HepG2 (cell line): Measurements from ENCODE around the gene CORO1C. TPM values are rescaled to one million over a fixed set of nuclear protein-coding genes. Genes with fewer than 3 reads are reported as not detected.

Experiments
- ELF3 ChIP-seq: IDR thresholded peaks from 2 replicates; pipeline ENCODE4 v1.6.1; 2016; ENCODE audit warnings: missing genetic modification reagents, missing compliant biosample characterization
- HMG20A ChIP-seq: IDR thresholded peaks from 2 replicates; pipeline ENCODE4 v1.6.1; 2016; ENCODE audit warnings: borderline replicate concordance
- HMGA1 ChIP-seq: sonication (generic); formaldehyde crosslinking; conservative IDR thresholded peaks from 2 replicates; pipeline ENCODE4 v1.4.0; 2020; ENCODE audit warnings: missing genetic modification reagents
- JUNB ChIP-seq: sonication (generic); formaldehyde crosslinking; IDR thresholded peaks from 2 replicates; pipeline ENCODE4 v1.8.0; 2022; ENCODE audit warnings: missing genetic modification reagents, mild to moderate bottlenecking, borderline replicate concordance
- KAT8 ChIP-seq: IDR thresholded peaks from 2 replicates; pipeline ENCODE4 v1.6.1; 2016; ENCODE audit warnings: missing genetic modification reagents, missing compliant biosample characterization
- NR2C2 ChIP-seq: sonication (generic); formaldehyde crosslinking; IDR thresholded peaks from 2 replicates; pipeline ENCODE4 v1.4.0; 2020; ENCODE audit warnings: missing genetic modification reagents, mild to moderate bottlenecking, moderate library complexity, borderline replicate concordance
- POLR2A ChIP-seq, 2 experiments: IDR thresholded peaks; 2 replicates each; pipeline ENCODE4 v1.6.1; 2011; ENCODE audit warnings: low read depth in 2 of 2, low read length in 2 of 2, mild to moderate bottlenecking in 1 of 2, moderate library complexity in 1 of 2; ENCODE audit not compliant: insufficient read depth in 1 of 2
- RELA ChIP-seq: sonication (generic); formaldehyde crosslinking; IDR thresholded peaks from 2 replicates; pipeline ENCODE4 v1.4.0; 2020; ENCODE audit warnings: missing genetic modification reagents
- SP1 ChIP-seq, 2 experiments: fragments of 450-650 bp in 1 of 2; sonication (generic) in 1 of 2; formaldehyde crosslinking in 1 of 2; IDR thresholded peaks; 2 replicates each; pipeline versions ENCODE4 v1.4.0 to v1.6.1; 2016 to 2020; ENCODE audit warnings: missing genetic modification reagents in 1 of 2
- TARDBP ChIP-seq: sonication (generic); formaldehyde crosslinking; IDR thresholded peaks from 2 replicates; pipeline ENCODE4 v1.8.0; 2022; ENCODE audit warnings: mild to moderate bottlenecking, missing genetic modification reagents
- ZC3H4 ChIP-seq: sonication (generic); formaldehyde crosslinking; IDR thresholded peaks from 2 replicates; pipeline ENCODE4 v1.4.0; 2020; ENCODE audit warnings: missing genetic modification reagents, borderline replicate concordance
- ZNF136 ChIP-seq: sonication (generic); formaldehyde crosslinking; IDR thresholded peaks from 2 replicates; pipeline ENCODE4 v1.8.1; 2022; ENCODE audit warnings: low read depth, mild to moderate bottlenecking, moderate library complexity, missing genetic modification reagents
- ZNF282 ChIP-seq: fragments of 450-650 bp; IDR thresholded peaks from 2 replicates; pipeline ENCODE4 v1.6.1; 2018; ENCODE audit not compliant: partially characterized antibody
- ZNF317 ChIP-seq: sonication (generic); formaldehyde crosslinking; IDR thresholded peaks from 2 replicates; pipeline ENCODE4 v1.5.0; 2020; ENCODE audit warnings: mild to moderate bottlenecking, missing genetic modification reagents
- polyA plus RNA-seq, 8 experiments: library from polyadenylated mRNA; depleted of rRNA in 3 of 8; stranded (reverse) in 7 of 8; unstranded in 1 of 8; fragments of >200 nt; fragmentation: Illumina TruSeq in 4 of 8; extraction: Trizol in 4 of 8; gene quantifications; 2 replicates each; pipeline versions ENCODE4 v1.2.1 to v1.2.3, GENCODE V29; 2011 to 2016; ENCODE audit warnings: low read depth in 4 of 8, missing spikeins in 1 of 8, mixed read lengths in 1 of 8; ENCODE audit not compliant: insufficient read depth in 1 of 8
- total RNA-seq, 5 experiments: library from RNA; depleted of rRNA; stranded (reverse); fragments of >200 nt; fragmentation: Illumina TruSeq; extraction: Trizol; gene quantifications; 2 replicates each; pipeline ENCODE4 v1.2.3, GENCODE V29; 2016; ENCODE audit warnings: low read depth in 1 of 5
- TF ChIP-seq, protein P1 (sequence below): sonication (generic); formaldehyde crosslinking; IDR thresholded peaks from one replicate; pipeline ENCODE4 v1.5.1; 2020; ENCODE audit warnings: mild to moderate bottlenecking, missing genetic modification reagents; ENCODE audit errors: not compliant biosample characterization
- TF ChIP-seq, protein P2 (sequence below): sonication (generic); formaldehyde crosslinking; IDR thresholded peaks from 2 replicates; pipeline ENCODE4 v1.4.0; 2020; ENCODE audit warnings: mild to moderate bottlenecking, missing genetic modification reagents, borderline replicate concordance
- TF ChIP-seq, protein P3 (sequence below): IDR thresholded peaks from 2 replicates; pipeline ENCODE4 v1.6.1; 2018; ENCODE audit warnings: missing genetic modification reagents

The CORO1C gene
- total and polyA plus RNA-seq, 2 of the 13 experiments (the other 11 are each of a cell fraction or from before 2014, with no cell fraction given) = 73.7 to 131 TPM

DNA sequence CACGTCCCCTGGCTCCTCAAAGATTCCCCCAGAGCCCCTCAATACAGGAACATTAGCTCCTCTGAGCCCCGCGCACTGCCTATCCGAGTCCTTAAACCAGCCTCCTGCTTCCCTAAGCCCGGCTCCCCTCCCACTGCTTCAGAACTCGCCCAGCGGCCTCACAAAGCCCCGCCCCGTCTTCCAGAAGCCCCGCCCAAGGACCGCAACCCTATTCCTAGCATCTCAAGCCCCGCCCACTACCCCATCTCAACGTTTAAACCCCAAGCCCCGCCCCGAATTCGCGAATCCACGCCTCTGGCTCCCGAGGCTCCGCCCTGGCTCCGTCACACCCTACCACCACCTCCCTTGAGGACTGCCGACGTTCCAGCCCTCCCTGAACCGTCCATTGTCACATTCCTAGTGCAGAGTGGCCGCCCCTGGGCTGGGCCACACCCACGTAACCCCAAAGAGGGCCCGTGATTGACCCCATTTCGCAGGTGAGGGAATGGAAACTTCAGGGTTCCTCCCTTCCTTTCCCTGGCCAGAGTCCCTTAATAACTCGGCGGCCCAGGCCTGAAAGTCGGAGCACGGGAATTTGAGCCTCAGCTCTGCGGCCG is 646 bp upstream of the CORO1C start (continued):
- TF ChIP-seq, protein P1, sequence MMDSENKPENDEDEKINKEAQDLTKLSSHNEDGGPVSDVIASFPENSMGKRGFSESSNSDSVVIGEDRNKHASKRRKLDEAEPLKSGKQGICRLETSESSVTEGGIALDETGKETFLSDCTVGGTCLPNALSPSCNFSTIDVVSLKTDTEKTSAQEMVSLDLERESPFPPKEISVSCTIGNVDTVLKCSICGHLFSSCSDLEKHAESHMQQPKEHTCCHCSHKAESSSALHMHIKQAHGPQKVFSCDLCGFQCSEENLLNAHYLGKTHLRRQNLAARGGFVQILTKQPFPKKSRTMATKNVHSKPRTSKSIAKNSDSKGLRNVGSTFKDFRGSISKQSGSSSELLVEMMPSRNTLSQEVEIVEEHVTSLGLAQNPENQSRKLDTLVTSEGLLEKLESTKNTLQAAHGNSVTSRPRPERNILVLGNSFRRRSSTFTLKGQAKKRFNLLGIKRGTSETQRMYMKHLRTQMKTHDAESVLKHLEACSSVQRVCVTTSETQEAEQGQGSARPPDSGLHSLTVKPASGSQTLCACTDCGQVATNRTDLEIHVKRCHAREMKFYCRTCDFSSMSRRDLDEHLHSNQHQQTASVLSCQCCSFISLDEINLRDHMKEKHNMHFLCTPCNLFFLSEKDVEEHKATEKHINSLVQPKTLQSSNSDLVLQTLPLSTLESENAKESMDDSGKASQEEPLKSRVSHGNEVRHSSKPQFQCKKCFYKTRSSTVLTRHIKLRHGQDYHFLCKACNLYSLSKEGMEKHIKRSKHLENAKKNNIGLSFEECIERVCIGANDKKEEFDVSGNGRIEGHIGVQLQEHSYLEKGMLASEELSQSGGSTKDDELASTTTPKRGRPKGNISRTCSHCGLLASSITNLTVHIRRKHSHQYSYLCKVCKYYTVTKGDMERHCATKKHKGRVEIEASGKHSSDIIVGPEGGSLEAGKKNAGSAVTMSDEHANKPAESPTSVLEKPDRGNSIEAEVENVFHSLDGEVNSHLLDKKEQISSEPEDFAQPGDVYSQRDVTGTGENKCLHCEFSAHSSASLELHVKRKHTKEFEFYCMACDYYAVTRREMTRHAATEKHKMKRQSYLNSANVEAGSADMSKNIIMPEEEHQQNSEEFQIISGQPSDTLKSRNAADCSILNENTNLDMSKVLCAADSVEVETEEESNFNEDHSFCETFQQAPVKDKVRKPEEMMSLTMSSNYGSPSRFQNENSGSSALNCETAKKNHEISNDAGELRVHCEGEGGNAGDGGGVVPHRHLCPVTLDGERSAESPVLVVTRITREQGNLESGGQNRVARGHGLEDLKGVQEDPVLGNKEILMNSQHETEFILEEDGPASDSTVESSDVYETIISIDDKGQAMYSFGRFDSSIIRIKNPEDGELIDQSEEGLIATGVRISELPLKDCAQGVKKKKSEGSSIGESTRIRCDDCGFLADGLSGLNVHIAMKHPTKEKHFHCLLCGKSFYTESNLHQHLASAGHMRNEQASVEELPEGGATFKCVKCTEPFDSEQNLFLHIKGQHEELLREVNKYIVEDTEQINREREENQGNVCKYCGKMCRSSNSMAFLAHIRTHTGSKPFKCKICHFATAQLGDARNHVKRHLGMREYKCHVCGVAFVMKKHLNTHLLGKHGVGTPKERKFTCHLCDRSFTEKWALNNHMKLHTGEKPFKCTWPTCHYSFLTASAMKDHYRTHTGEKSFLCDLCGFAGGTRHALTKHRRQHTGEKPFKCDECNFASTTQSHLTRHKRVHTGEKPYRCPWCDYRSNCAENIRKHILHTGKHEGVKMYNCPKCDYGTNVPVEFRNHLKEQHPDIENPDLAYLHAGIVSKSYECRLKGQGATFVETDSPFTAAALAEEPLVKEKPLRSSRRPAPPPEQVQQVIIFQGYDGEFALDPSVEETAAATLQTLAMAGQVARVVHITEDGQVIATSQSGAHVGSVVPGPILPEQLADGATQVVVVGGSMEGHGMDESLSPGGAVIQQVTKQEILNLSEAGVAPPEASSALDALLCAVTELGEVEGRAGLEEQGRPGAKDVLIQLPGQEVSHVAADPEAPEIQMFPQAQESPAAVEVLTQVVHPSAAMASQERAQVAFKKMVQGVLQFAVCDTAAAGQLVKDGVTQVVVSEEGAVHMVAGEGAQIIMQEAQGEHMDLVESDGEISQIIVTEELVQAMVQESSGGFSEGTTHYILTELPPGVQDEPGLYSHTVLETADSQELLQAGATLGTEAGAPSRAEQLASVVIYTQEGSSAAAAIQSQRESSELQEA = no peak
- TF ChIP-seq TARDBP (CRISPR knock-in tag) = 0 out of 2 replicates have a peak, but pooled peaks have one; percentile 56
- TF ChIP-seq ZNF136 (CRISPR knock-in tag) = no peak
- TF ChIP-seq, protein P2, sequence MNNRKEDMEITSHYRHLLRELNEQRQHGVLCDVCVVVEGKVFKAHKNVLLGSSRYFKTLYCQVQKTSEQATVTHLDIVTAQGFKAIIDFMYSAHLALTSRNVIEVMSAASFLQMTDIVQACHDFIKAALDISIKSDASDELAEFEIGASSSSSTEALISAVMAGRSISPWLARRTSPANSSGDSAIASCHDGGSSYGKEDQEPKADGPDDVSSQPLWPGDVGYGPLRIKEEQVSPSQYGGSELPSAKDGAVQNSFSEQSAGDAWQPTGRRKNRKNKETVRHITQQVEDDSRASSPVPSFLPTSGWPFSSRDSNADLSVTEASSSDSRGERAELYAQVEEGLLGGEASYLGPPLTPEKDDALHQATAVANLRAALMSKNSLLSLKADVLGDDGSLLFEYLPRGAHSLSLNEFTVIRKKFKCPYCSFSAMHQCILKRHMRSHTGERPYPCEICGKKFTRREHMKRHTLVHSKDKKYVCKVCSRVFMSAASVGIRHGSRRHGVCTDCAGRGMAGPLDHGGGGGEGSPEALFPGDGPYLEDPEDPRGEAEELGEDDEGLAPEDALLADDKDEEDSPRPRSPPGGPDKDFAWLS (CRISPR knock-in tag) = no peak
- no peak for TF ChIP-seq ELF3 (CRISPR knock-in tag)
- no peak for TF ChIP-seq ZNF317 (CRISPR knock-in tag)
- TF ChIP-seq ZNF282 = no peak
- no peak for TF ChIP-seq HMGA1
- TF ChIP-seq NR2C2 = no peak; the same call in 1 of the 2 replicates
- no peak for TF ChIP-seq HMG20A (CRISPR knock-in tag)
- 0 out of 2 replicates have a peak, but pooled peaks have one; percentile 12 for TF ChIP-seq KAT8
- TF ChIP-seq, protein P3, sequence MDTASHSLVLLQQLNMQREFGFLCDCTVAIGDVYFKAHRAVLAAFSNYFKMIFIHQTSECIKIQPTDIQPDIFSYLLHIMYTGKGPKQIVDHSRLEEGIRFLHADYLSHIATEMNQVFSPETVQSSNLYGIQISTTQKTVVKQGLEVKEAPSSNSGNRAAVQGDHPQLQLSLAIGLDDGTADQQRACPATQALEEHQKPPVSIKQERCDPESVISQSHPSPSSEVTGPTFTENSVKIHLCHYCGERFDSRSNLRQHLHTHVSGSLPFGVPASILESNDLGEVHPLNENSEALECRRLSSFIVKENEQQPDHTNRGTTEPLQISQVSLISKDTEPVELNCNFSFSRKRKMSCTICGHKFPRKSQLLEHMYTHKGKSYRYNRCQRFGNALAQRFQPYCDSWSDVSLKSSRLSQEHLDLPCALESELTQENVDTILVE (CRISPR knock-in tag) = peak; percentile 13; the same call in 1 of the 2 replicates
- TF ChIP-seq JUNB (CRISPR knock-in tag) = no peak
- no peak; the same call in 1 of the 2 replicates for TF ChIP-seq SP1 (IDR thresholded peaks at IDR 0.05)
- no peak for TF ChIP-seq SP1 (CRISPR knock-in tag; IDR thresholded peaks at IDR 0.05)
- peak; percentile 62 to 68; a peak in 3 of 4 replicates for TF ChIP-seq POLR2A (IDR thresholded peaks at IDR 0.05; ENCODE audit: insufficient read depth in 1 of 2, low read depth in 2 of 2, low read length in 2 of 2)
- TF ChIP-seq ZC3H4 = no peak
- TF ChIP-seq RELA (CRISPR knock-in tag) = no peak
